SK-N-SH treated with all-trans-retinoic acid at 6 μM for 48 hours (cell line): ENCODE data around the gene TMEM132A.

Experiments used
- ESRRG ChIP-seq: fragments of 250-450 bp; sonication (Bioruptor Pico); IDR thresholded peaks from 2 replicates; pipeline ENCODE4 v1.6.1; 2021; ENCODE audit warnings: mild to moderate bottlenecking
- RARB ChIP-seq: fragments of 250-450 bp; sonication (Bioruptor Pico); IDR thresholded peaks from 2 replicates; pipeline ENCODE4 v1.8.0; 2021; ENCODE audit warnings: mild to moderate bottlenecking, moderate library complexity

GRCh38 chr11:60951904-60952741 lies 27.9 kb downstream of the TMEM132A start, which contains the start of gene SLC15A3:
- TF ChIP-seq ESRRG (CRISPR knock-in tag) (no peak), RARB (no peak)
